Measurements from ENCODE around the gene ZNF438.

- TF ChIP-seq CTCF (conservative IDR thresholded peaks at IDR 0.05 in 1 of 2, IDR thresholded peaks at IDR 0.05 in 1 of 2; ENCODE audit: low read depth in 1 of 2, low read length in 2 of 2) (no peak), EZH2 (IDR thresholded peaks at IDR 0.05; ENCODE audit: low read length, missing control alignments) (no peak)
These were observed 143.8 kb downstream of the ZNF438 start for GRCh38 chr10:30887839-30888238.
